22Rv1 (cell line): Measurements from ENCODE around the gene MXD1.

ENCODE experiments used
- H3K27ac ChIP-seq: fragments of 450-650 bp; 2 replicates; pipeline ENCODE4 v1.5.1; 2017
- ZFX ChIP-seq: fragments of 450-650 bp; IDR thresholded peaks from 2 replicates; pipeline ENCODE4 v1.6.1; 2017; ENCODE audit warnings: antibody characterized with exemption, borderline replicate concordance
- TF ChIP-seq, protein P1 (sequence below): fragments of 450-650 bp; IDR thresholded peaks from 2 replicates; pipeline ENCODE4 v1.5.1; 2017; ENCODE audit warnings: mild to moderate bottlenecking

MXD1 gene

DNA sequence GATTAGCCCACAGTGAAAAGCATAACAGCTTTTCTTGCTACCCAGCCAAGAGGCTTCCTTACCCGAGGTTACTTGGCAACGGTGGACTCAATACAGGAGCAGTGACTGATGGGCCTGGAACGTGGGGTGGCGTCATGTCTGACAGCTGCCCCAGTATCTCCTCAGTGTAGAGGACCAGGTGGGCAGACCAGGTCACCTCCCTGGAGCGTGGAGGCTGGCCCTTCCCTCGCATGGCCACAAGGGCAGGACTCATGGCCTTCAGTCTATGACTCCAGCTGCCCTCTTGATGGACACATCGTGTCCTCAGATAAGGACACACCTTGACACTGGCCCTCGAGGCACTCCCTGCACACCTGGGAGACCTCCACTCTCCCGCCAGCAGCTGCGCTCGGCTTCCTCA is 40.1 kb downstream of the MXD1 start:
- no peak overlapping the region for H3K27ac ChIP-seq

DNA sequence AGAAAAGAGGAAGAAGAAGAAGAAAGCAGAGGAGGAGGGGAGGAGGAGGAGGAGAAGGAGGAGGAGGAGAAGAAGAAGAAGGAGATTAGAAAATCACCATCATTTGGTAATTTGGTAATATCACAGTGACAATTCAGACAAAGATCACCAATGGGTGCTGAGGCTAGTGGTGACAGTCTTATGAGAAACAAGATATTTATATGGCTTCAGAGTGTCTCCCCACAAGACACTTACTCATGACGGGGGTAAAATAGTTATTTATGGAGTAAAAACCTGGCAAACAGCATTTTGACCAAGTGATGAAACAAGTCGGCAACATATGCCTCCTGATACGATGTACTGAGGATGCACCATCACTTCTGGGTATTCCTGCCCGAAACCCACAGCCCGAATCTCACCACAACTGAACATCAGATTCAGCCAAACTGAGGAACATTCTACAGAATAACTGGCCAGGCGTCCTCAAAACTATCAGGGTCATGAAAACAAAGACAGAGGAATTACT is 41.6 kb downstream of the MXD1 start:
- TF ChIP-seq ZFX: no peak
- TF ChIP-seq, protein P1, sequence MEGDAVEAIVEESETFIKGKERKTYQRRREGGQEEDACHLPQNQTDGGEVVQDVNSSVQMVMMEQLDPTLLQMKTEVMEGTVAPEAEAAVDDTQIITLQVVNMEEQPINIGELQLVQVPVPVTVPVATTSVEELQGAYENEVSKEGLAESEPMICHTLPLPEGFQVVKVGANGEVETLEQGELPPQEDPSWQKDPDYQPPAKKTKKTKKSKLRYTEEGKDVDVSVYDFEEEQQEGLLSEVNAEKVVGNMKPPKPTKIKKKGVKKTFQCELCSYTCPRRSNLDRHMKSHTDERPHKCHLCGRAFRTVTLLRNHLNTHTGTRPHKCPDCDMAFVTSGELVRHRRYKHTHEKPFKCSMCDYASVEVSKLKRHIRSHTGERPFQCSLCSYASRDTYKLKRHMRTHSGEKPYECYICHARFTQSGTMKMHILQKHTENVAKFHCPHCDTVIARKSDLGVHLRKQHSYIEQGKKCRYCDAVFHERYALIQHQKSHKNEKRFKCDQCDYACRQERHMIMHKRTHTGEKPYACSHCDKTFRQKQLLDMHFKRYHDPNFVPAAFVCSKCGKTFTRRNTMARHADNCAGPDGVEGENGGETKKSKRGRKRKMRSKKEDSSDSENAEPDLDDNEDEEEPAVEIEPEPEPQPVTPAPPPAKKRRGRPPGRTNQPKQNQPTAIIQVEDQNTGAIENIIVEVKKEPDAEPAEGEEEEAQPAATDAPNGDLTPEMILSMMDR: no peak
- H3K27ac ChIP-seq: no peak overlapping the region

More for the DNA sequence above, 40.1 kb downstream of the MXD1 start:
- TF ChIP-seq ZFX: no peak
- TF ChIP-seq, protein P1: no peak

DNA sequence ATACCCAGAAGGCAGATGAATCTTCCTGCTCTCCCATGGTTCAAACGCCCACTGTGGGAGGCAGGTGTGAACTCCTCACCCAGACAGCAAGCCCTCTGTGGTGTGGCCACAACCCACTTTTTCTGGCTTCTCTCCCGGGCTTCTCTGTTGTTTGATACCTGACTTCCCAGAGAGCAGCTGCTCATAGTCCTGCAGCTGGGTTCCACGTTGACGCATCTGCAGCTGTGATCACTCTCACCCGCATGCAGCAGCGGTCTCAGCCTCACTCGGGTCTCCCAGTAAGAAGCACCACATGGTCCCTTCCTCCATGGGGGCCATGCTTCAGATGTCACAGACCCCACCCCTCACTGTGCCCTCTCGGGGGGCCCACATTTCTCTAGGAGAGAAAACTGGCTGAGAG is 43.1 kb downstream of the MXD1 start:
- no peak overlapping the region for H3K27ac ChIP-seq
- TF ChIP-seq, protein P1: no peak
- no peak for TF ChIP-seq ZFX

DNA sequence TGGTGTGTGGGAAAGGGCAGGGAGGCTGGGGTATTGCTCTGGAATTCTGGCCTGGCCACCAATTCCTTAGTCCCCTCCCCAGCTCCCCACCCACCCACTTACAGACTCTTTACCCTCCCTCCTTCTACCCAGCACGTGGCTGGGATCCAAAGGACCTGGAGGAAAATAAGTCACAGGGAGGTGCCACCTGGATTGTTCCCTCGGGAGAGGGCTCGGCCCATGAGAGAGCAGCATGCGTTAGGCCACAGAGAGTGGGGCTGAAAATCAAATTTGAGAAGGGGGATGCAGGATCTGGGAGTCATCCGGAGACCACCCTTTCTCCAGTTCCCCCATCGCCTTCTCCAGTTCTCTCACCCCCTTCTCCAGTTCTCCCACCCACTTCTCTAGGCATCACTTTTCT is 43.6 kb downstream of the MXD1 start:
- no peak overlapping the region for H3K27ac ChIP-seq
- TF ChIP-seq, protein P1: no peak
- TF ChIP-seq ZFX: no peak

DNA sequence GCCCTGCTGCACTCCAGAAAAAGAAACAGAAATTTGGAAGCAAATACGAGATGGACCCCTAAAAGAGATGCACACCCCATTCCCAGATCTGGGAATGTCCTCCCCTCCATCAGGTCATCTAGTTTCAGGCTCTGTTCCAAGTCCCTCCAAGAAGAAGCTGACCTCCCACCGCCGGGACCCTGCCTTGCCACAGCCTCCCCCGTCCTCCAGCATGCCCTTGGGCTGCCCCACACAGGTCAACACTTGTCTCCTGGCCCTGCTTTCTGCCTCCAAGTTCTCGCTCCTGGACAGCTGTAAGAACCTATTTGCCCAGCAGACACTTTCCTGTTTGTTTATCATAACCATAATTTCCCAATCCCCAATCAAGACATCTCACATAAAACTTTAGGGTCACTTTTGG is 44.5 kb downstream of the MXD1 start:
- no peak for TF ChIP-seq ZFX
- TF ChIP-seq, protein P1: no peak
- H3K27ac ChIP-seq: no peak overlapping the region

DNA sequence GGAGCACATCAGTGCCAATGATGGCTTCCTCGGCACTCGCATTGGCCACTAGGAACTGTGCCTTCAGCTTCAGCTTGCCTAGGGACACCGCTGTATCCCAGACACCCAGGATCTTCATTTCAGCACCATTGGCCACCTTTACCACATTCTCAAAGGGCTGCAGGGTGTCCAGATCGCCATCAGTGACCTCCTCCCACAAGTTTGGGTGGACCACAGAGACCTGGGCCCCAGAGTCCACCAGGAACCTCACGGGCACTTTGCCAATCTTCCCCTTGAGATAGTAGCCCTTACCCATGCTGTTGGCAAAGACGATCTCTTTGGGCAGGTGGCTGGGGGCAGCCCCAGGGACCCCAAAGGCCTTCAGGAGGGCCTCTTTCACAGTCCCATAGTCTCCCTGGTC is 45.9 kb downstream of the MXD1 start:
- no peak for TF ChIP-seq ZFX

DNA sequence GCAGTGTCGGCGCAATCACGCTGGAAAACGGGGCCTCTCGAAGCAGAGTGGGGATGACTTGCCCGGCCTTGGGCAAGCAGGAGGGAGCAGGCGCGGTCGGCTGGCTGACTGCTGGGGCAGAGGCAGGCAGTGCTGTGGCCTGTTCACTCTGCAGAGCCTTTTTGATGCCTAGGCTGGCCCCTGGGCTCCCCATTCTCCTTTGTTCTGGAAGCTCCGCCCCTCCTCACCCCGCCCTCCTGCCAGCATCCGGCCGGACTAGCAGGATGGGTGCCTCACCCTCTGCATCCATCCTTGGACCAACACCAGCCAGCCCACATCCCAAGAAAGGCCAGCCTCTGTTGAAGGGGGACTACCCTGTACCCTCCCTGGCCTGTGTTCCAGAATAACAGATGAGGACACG is 46.6 kb downstream of the MXD1 start, which contains the start of gene ASPRV1:
Gene ASPRV1, minus strand, starts transcription at position 136 of the 400 bp plus-strand sequence. CDS start 195 bp downstream, outside the sequence.
- H3K27ac ChIP-seq: no peak within 1 kb of the TSS
- no peak for TF ChIP-seq ZFX
- TF ChIP-seq, protein P1: no peak

More for the DNA sequence above, 45.9 kb downstream of the MXD1 start:
- no peak overlapping the region for H3K27ac ChIP-seq
